ENCODE data around the gene ASB9.

GRCh38 chrX:15274946-15275345 lies 5.1 kb upstream of the ASB9 start:
- TF ChIP-seq ZNF776 (tag by site-specific recombination; IDR thresholded peaks at IDR 0.05; ENCODE audit: borderline replicate concordance) (no peak), ZBTB1 (tag by site-specific recombination; IDR thresholded peaks at IDR 0.05) (no peak), ZBTB7A (tag by site-specific recombination; IDR thresholded peaks at IDR 0.05; ENCODE audit: low read depth) (no peak), ZNF837 (tag by site-specific recombination; IDR thresholded peaks at IDR 0.05) (no peak), ZNF639 (tag by site-specific recombination; IDR thresholded peaks at IDR 0.05) (no peak), ZNF324 (tag by site-specific recombination; IDR thresholded peaks at IDR 0.05) (no peak)
- TF ChIP-seq, protein P1, sequence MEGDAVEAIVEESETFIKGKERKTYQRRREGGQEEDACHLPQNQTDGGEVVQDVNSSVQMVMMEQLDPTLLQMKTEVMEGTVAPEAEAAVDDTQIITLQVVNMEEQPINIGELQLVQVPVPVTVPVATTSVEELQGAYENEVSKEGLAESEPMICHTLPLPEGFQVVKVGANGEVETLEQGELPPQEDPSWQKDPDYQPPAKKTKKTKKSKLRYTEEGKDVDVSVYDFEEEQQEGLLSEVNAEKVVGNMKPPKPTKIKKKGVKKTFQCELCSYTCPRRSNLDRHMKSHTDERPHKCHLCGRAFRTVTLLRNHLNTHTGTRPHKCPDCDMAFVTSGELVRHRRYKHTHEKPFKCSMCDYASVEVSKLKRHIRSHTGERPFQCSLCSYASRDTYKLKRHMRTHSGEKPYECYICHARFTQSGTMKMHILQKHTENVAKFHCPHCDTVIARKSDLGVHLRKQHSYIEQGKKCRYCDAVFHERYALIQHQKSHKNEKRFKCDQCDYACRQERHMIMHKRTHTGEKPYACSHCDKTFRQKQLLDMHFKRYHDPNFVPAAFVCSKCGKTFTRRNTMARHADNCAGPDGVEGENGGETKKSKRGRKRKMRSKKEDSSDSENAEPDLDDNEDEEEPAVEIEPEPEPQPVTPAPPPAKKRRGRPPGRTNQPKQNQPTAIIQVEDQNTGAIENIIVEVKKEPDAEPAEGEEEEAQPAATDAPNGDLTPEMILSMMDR (tag by site-specific recombination; IDR thresholded peaks at IDR 0.05): no peak
- TF ChIP-seq, protein P2, sequence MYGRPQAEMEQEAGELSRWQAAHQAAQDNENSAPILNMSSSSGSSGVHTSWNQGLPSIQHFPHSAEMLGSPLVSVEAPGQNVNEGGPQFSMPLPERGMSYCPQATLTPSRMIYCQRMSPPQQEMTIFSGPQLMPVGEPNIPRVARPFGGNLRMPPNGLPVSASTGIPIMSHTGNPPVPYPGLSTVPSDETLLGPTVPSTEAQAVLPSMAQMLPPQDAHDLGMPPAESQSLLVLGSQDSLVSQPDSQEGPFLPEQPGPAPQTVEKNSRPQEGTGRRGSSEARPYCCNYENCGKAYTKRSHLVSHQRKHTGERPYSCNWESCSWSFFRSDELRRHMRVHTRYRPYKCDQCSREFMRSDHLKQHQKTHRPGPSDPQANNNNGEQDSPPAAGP (tag by site-specific recombination; IDR thresholded peaks at IDR 0.05): no peak
- TF ChIP-seq, protein P3, sequence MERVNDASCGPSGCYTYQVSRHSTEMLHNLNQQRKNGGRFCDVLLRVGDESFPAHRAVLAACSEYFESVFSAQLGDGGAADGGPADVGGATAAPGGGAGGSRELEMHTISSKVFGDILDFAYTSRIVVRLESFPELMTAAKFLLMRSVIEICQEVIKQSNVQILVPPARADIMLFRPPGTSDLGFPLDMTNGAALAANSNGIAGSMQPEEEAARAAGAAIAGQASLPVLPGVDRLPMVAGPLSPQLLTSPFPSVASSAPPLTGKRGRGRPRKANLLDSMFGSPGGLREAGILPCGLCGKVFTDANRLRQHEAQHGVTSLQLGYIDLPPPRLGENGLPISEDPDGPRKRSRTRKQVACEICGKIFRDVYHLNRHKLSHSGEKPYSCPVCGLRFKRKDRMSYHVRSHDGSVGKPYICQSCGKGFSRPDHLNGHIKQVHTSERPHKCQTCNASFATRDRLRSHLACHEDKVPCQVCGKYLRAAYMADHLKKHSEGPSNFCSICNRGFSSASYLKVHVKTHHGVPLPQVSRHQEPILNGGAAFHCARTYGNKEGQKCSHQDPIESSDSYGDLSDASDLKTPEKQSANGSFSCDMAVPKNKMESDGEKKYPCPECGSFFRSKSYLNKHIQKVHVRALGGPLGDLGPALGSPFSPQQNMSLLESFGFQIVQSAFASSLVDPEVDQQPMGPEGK (tag by site-specific recombination; IDR thresholded peaks at IDR 0.05): no peak
